ENCODE measurements around the gene DCAF10.

The DCAF10 gene

DNA sequence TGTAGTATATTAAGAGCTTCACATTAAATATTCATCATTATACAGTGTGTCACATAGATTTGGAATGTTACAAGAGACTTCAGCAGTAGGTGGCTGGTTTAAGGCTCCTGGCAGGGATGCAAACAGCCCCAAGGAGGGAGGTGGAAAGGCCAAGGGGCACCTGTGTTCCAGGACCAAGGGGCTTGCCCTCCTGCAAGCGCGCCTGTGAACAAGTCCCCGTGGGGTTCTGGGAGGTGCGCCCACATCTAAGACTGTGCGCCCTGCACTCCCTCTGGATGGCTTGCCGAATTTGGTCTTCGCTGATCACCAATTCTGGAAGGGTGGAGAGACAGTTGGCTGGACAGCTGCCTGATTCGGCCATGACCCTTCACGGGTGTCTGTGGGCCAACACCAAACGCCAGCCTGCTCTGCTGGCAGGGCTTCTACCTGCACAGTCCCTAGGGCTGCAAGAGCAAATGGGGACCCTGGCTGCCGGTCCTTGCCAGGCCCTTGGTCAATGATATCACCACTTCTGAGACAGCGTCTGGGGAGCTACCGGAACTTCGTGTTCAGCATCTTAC is 115.4 kb downstream of the DCAF10 start:
- in situ Hi-C loops (cut with HindIII; ENCODE audit: low pct_ligation_motif_present, low sequenced_read_pairs), result no loop called here
- DNase-seq, result no peak
- Histone ChIP-seq H3K36me3 (replicated peaks) (peaks cover 34% of the 10 kb centered on the region), H3K27me3 (replicated peaks) (no peaks in the 10 kb centered on the region), H3K4me3 (ENCODE audit: low read depth, low read length) (no peak overlapping the region), H3K27ac (no peak overlapping the region)
- TF ChIP-seq, protein P1, sequence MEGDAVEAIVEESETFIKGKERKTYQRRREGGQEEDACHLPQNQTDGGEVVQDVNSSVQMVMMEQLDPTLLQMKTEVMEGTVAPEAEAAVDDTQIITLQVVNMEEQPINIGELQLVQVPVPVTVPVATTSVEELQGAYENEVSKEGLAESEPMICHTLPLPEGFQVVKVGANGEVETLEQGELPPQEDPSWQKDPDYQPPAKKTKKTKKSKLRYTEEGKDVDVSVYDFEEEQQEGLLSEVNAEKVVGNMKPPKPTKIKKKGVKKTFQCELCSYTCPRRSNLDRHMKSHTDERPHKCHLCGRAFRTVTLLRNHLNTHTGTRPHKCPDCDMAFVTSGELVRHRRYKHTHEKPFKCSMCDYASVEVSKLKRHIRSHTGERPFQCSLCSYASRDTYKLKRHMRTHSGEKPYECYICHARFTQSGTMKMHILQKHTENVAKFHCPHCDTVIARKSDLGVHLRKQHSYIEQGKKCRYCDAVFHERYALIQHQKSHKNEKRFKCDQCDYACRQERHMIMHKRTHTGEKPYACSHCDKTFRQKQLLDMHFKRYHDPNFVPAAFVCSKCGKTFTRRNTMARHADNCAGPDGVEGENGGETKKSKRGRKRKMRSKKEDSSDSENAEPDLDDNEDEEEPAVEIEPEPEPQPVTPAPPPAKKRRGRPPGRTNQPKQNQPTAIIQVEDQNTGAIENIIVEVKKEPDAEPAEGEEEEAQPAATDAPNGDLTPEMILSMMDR (IDR thresholded peaks at IDR 0.05; ENCODE audit: low read depth, low read length, missing control alignments), result no peak

DNA sequence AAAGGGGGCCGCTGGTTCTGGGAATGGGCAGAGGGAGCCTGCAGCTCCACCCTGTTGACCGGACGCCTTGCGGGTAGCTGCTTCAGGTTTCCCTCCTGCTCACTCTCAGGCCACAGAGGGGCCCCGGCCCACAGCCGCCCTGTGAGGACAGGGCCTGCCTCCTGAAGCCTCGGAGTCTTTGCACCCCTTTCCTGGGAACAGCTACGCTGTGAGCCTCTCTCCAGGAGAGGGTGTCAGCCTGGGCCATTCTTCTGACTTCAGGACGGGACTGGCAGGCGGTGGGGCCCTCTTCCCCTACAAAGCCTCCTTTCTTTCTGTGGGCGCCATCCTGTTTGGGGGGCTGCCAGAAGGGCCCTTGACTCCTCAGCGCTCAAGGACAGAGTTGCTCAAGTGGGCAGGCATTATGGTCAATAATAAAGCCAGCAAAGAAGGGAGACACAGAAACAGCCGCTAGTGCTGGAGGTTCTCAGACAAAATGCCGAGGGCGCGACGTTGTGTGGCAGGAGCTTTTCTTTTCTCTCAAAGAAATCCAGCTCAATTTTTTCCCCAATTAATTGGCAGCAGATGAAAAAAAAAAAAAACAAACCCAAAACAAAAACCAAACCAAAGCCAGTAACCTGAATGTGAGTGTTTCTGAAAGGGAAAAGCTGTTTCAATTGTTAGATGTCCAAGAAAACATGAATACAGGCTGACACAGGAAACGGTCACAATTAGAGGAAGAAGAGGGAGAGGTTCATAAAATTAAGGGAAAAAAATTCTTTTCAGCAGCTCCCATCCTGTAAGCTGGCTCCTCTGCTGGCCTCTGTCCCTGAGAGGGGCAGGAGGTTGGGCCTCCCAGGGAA is 116.1 kb downstream of the DCAF10 start:
- in situ Hi-C loops (cut with HindIII; ENCODE audit: low pct_ligation_motif_present, low sequenced_read_pairs), result no loop called here
- Histone ChIP-seq H3K27ac (no peak overlapping the region), H3K4me3 (ENCODE audit: low read depth, low read length) (no peak overlapping the region), H3K27me3 (replicated peaks) (no peaks in the 10 kb centered on the region), H3K36me3 (replicated peaks) (peaks cover 35% of the 10 kb centered on the region)
- TF ChIP-seq, protein P1 (IDR thresholded peaks at IDR 0.05; ENCODE audit: low read depth, low read length, missing control alignments), result no peak
- no peak for DNase-seq
